ENCODE measurements around the gene ATP6V0C.
A peak's percentile ranks its signal among the peaks of the same experiment; 100 is the strongest.

Gene ATP6V0C

GRCh38 chr16:2490190-2491105 is 23.3 kb upstream of the ATP6V0C start:
- DNase-seq (ENCODE audit: low read depth, low spot score): no peak

GRCh38 chr16:2492292-2492691 is 21.5 kb upstream of the ATP6V0C start:
- DNase-seq (ENCODE audit: low read depth, low spot score): no peak

GRCh38 chr16:2493605-2494004 is 20.1 kb upstream of the ATP6V0C start:
- DNase-seq (ENCODE audit: low read depth, low spot score): no peak

- no peak for DNase-seq (ENCODE audit: low read depth, low spot score)
Measured at GRCh38 chr16:2494616-2495015, 19.1 kb upstream of the ATP6V0C start.

GRCh38 chr16:2495041-2495440 is 18.7 kb upstream of the ATP6V0C start:
- no peak for DNase-seq (ENCODE audit: low read depth, low spot score)

- DNase-seq (ENCODE audit: low read depth, low spot score): no peak
Measured at GRCh38 chr16:2496223-2497115, 17.3 kb upstream of the ATP6V0C start.

- DNase-seq (ENCODE audit: low read depth, low spot score): no peak
Measured at GRCh38 chr16:2497116-2497630, 16.6 kb upstream of the ATP6V0C start.

GRCh38 chr16:2497695-2498484 is 15.9 kb upstream of the ATP6V0C start:
- no peak for DNase-seq (ENCODE audit: low read depth, low spot score)

GRCh38 chr16:2498531-2499253 is 15.1 kb upstream of the ATP6V0C start:
- no peak for DNase-seq (ENCODE audit: low read depth, low spot score)

GRCh38 chr16:2499454-2499853 is 14.3 kb upstream of the ATP6V0C start:
- no peak for DNase-seq (ENCODE audit: low read depth, low spot score)

- no peak for DNase-seq (ENCODE audit: low read depth, low spot score)
Measured at GRCh38 chr16:2499890-2500429, 13.8 kb upstream of the ATP6V0C start.

- DNase-seq (ENCODE audit: low read depth, low spot score): no peak
Measured at GRCh38 chr16:2500430-2500917, 13.3 kb upstream of the ATP6V0C start.

- peak; percentile 55 for DNase-seq (ENCODE audit: low read depth, low spot score)
Measured at GRCh38 chr16:2500918-2501750, 12.6 kb upstream of the ATP6V0C start.

- DNase-seq (ENCODE audit: low read depth, low spot score): no peak
Measured at GRCh38 chr16:2501946-2502895, 11.5 kb upstream of the ATP6V0C start.

GRCh38 chr16:2505695-2506094 is 8.1 kb upstream of the ATP6V0C start:
- no peak for DNase-seq (ENCODE audit: low read depth, low spot score)

- no peak for DNase-seq (ENCODE audit: low read depth, low spot score)
Measured at GRCh38 chr16:2507052-2507659, 6.6 kb upstream of the ATP6V0C start.

- no peak for DNase-seq (ENCODE audit: low read depth, low spot score)
Measured at GRCh38 chr16:2507665-2508064, 6.1 kb upstream of the ATP6V0C start.
